Activated CD4-positive, alpha-beta memory T cell treated with anti-CD3 and anti-CD28 coated beads for 36 hours (primary cell): ENCODE data around the gene MRAP2. TPM values are rescaled to one million over a fixed set of nuclear protein-coding genes. Genes with fewer than 3 reads are reported as not detected.
"Not testable (repeated sequence)": the region's sequence is repeated elsewhere in the genome, so short reads cannot be mapped to it uniquely, and the experiment has no call there.

ENCODE experiments used
- CTCF ChIA-PET: fragments of 350-600 bp; sonication (Branson Sonifier 250); formaldehyde crosslinking; loops from one replicate; lab custom pipeline; 2021; ENCODE audit warnings: antibody characterized with exemption, inconsistent platforms; lab: Charles Lee
- POLR2A ChIA-PET: fragments of 350-600 bp; sonication (Branson Sonifier 250); formaldehyde crosslinking; loops from one replicate; lab custom pipeline; 2021; ENCODE audit warnings: antibody characterized with exemption; lab: Charles Lee
- DNase-seq: peaks from one replicate; pipeline ENCODE4 v3.0.0-alpha.2; 2020
- H3K27ac Mint-ChIP-seq: one replicate; pipeline ENCODE4 v1.8.0; 2021; ENCODE audit warnings: mixed read lengths
- H3K27me3 Mint-ChIP-seq: one replicate; pipeline ENCODE4 v1.8.0; 2021; ENCODE audit warnings: mixed read lengths
- H3K36me3 Mint-ChIP-seq: one replicate; pipeline ENCODE4 v1.8.0; 2021; ENCODE audit warnings: mixed read lengths
- H3K4me1 Mint-ChIP-seq: one replicate; pipeline ENCODE4 v1.8.0; 2021; ENCODE audit warnings: low read depth, mixed read lengths
- H3K4me3 Mint-ChIP-seq: one replicate; pipeline ENCODE4 v1.8.0; 2021; ENCODE audit warnings: mild to moderate bottlenecking, mixed read lengths
- H3K9me3 Mint-ChIP-seq: one replicate; pipeline ENCODE4 v1.8.0; 2021; ENCODE audit warnings: mixed read lengths
- intact Hi-C: fragments of 100-400 bp; cut with micrococcal nuclease; formaldehyde crosslinking; loops from one replicate; pipeline ENCODE4 v1.15.1; 2023
- total RNA-seq, 2 experiments: library from RNA; stranded (reverse); gene quantifications; one replicate each; pipeline ENCODE4 v1.2.3, GENCODE V29; 2021

The MRAP2 gene
- total RNA-seq, 2 experiments from 2014 or later, result not detected

DNA sequence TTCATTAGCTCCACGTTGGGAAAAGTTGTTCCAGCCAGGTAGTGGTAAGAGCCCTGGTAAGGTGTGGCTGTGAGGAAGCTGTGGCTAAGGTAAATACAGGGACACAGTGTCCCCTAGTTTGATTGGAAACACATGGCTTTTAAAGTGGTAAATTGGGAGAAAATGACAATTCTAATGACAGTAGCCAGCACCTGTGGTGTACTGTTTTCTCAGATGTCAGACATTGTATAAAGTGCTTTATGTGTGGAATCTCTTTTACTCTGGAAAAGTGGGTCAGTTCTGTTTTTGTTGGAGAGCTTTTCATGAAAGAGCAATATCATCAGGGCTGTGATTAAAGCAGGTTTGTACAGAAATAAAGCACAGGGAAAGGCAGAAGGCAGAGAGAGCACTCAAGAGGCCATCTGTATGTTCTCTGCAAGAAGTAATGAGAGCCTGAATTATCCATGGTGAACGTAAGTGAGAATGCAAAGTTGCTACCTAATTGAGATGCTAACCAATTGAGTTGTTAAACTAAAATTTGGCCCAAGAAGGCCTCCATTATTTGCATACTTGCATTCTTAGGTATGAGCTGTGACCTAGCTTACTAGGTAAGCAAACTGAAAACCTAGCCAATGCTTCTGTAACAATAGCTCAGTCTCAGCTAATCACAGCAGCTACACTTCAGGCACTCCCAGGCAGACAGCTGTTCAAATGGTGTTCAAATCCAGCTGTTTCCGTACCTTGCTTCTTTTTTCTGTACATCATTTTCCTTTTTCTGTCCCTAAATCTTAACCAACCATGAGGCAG, 28.2 kb downstream of the MRAP2 start:
- Mint-ChIP-seq H3K4me1 (no peaks in the 10 kb centered on the region), H3K27me3 (no peaks in the 10 kb centered on the region), H3K9me3 (no peaks in the 10 kb centered on the region), H3K27ac (no peak overlapping the region), H3K4me3 (no peak overlapping the region), H3K36me3 (no peaks in the 10 kb centered on the region)
- intact Hi-C loops, result no loop called here
- ChIA-PET POLR2A (no interaction called here), CTCF (no interaction called here)
- DNase-seq, result no peak

- intact Hi-C loops, result no loop called here
- Mint-ChIP-seq H3K27ac (no peak overlapping the region), H3K36me3 (no peaks in the 10 kb centered on the region), H3K4me1 (no peaks in the 10 kb centered on the region), H3K4me3 (no peak overlapping the region), H3K9me3 (no peaks in the 10 kb centered on the region), H3K27me3 (no peaks in the 10 kb centered on the region)
- ChIA-PET POLR2A (no interaction called here), CTCF (no interaction called here)
- no peak for DNase-seq
These were observed 29.1 kb downstream of the MRAP2 start for GRCh38 chr6:84062519-84063154.

- CTCF ChIA-PET, result no interaction called here
- intact Hi-C loops, result no loop called here
- no peaks in the 10 kb centered on the region for H3K9me3 Mint-ChIP-seq
- POLR2A ChIA-PET, result no interaction called here
- H3K36me3 Mint-ChIP-seq, result no peaks in the 10 kb centered on the region
- H3K4me1 Mint-ChIP-seq, result no peaks in the 10 kb centered on the region
- H3K27ac Mint-ChIP-seq, result no peak overlapping the region
- H3K4me3 Mint-ChIP-seq, result no peak overlapping the region
- H3K27me3 Mint-ChIP-seq, result peaks cover 2% of the 10 kb centered on the region
- no peak for DNase-seq
These were observed 32.2 kb downstream of the MRAP2 start for GRCh38 chr6:84065693-84066290.

GRCh38 chr6:84066536-84066935, 33.0 kb downstream of the MRAP2 start:
- DNase-seq, result no peak
- Mint-ChIP-seq H3K9me3 (no peaks in the 10 kb centered on the region), H3K27ac (no peak overlapping the region), H3K4me1 (no peaks in the 10 kb centered on the region), H3K4me3 (no peak overlapping the region), H3K27me3 (peaks cover 2% of the 10 kb centered on the region), H3K36me3 (no peaks in the 10 kb centered on the region)
- intact Hi-C loops, result no loop called here
- POLR2A ChIA-PET, result no interaction called here
- CTCF ChIA-PET, result no interaction called here

DNA sequence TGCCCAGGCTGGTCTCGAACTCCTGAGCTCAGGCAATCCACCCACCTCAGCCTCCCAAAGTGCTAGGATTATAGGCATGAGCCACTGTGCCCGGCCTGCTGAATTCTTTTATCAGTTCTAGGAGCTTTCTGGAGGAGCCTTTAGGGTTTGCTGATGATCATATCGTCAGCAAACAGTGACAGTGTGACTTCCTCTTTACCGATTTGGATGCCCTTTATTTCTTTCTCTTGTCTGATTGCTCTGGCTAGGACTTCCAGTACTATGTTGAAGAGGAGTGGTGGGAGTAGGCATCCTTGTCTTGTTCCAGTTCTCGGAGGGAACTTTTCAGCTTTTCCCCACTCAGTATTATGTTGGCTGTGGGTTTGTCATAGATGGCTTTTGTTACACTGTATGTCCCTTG, 35.3 kb downstream of the MRAP2 start:
- H3K27me3 Mint-ChIP-seq, CTCF ChIA-PET, H3K27ac Mint-ChIP-seq, H3K36me3 Mint-ChIP-seq, H3K9me3 Mint-ChIP-seq, DNase-seq, intact Hi-C loops, POLR2A ChIA-PET, H3K4me3 Mint-ChIP-seq, H3K4me1 Mint-ChIP-seq: not testable (repeated sequence)

DNA sequence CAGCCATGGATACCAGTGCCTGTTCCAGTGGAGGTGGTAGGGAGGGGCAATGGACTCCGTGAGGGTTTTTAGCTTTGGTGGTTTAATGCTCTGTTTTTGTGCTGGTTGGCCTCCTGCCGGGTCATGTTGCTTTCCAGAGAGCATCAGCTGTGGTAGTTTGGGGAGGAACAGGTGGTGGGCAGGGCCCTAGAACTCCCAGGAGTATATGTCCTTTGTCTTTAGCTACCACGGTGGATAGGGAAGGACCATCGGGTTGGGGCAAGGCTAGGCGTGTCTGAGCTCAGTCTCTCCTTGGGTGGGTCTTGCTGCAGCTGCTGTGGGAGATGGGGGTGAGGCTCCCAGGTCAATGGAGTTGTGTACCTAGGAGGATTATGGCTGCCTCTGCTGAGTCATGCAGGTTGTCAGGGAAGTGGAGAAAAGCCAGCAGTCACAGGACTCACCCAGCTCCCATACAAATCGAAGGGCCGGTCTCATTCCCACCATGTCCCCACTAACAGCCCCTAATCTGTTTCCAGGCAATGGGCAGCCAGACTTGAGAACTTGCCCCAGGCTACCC, 38.9 kb downstream of the MRAP2 start:
- H3K4me1 Mint-ChIP-seq, result no peaks in the 10 kb centered on the region
- no peak overlapping the region for H3K4me3 Mint-ChIP-seq
- CTCF ChIA-PET, result no interaction called here
- H3K9me3 Mint-ChIP-seq, result no peaks in the 10 kb centered on the region
- H3K27me3 Mint-ChIP-seq, result peaks cover 4% of the 10 kb centered on the region
- no peak overlapping the region for H3K27ac Mint-ChIP-seq
- no peaks in the 10 kb centered on the region for H3K36me3 Mint-ChIP-seq
- POLR2A ChIA-PET, result no interaction called here
- no peak for DNase-seq
- intact Hi-C loops, result no loop called here

GRCh38 chr6:84074988-84075781, 41.6 kb downstream of the MRAP2 start:
- intact Hi-C loops, result no loop called here
- Mint-ChIP-seq H3K36me3 (no peaks in the 10 kb centered on the region), H3K4me1 (no peaks in the 10 kb centered on the region), H3K4me3 (no peak overlapping the region), H3K27ac (no peak overlapping the region), H3K27me3 (peaks cover 3% of the 10 kb centered on the region), H3K9me3 (no peaks in the 10 kb centered on the region)
- ChIA-PET POLR2A (no interaction called here), CTCF (no interaction called here)
- no peak for DNase-seq

DNA sequence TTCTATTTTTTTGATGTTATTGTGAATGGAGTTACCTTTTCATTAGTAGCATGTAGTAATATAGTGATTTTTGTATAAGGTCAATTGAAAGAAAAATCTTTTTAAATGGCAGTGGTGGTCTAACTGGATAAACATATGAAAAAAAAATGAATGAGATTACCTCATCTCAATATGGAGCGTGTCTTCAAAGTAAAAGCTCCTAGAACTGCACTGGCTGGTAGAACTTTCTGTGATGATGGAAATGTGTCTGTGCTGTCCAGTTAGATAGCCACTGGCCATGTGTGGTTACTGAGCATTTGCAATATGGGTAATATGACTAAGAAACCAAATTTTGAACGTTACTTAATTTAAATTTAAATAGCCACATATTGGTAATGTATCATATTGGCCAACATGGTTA, 44.1 kb downstream of the MRAP2 start:
- ChIA-PET POLR2A (no interaction called here), CTCF (interaction anchor here (0.7 kb wide), 1 partner anchor 991 kb away, joined by 4 read pairs; no protein-coding TSS in a partner anchor)
- H3K4me3 Mint-ChIP-seq, result no peak overlapping the region
- H3K27me3 Mint-ChIP-seq, result peaks cover 3% of the 10 kb centered on the region
- DNase-seq, result no peak
- intact Hi-C loops, result no loop called here
- no peaks in the 10 kb centered on the region for H3K36me3 Mint-ChIP-seq
- no peak overlapping the region for H3K27ac Mint-ChIP-seq
- no peaks in the 10 kb centered on the region for H3K4me1 Mint-ChIP-seq
- H3K9me3 Mint-ChIP-seq, result no peaks in the 10 kb centered on the region

GRCh38 chr6:84078335-84078734, 44.8 kb downstream of the MRAP2 start:
- intact Hi-C loops, result no loop called here
- DNase-seq, result no peak
- H3K27me3 Mint-ChIP-seq, result peaks cover 3% of the 10 kb centered on the region
- CTCF ChIA-PET, result no interaction called here
- H3K4me1 Mint-ChIP-seq, result no peaks in the 10 kb centered on the region
- H3K27ac Mint-ChIP-seq, result no peak overlapping the region
- H3K4me3 Mint-ChIP-seq, result no peak overlapping the region
- H3K9me3 Mint-ChIP-seq, result no peaks in the 10 kb centered on the region
- H3K36me3 Mint-ChIP-seq, result no peaks in the 10 kb centered on the region
- POLR2A ChIA-PET, result no interaction called here

- H3K36me3 Mint-ChIP-seq, result no peaks in the 10 kb centered on the region
- intact Hi-C loops, result no loop called here
- ChIA-PET POLR2A (no interaction called here), CTCF (no interaction called here)
- H3K27me3 Mint-ChIP-seq, result peaks cover 2% of the 10 kb centered on the region
- H3K9me3 Mint-ChIP-seq, result no peaks in the 10 kb centered on the region
- DNase-seq, result no peak
- H3K4me3 Mint-ChIP-seq, result no peak overlapping the region
- no peak overlapping the region for H3K27ac Mint-ChIP-seq
- no peaks in the 10 kb centered on the region for H3K4me1 Mint-ChIP-seq
These were observed 47.6 kb downstream of the MRAP2 start for GRCh38 chr6:84081222-84081621.

DNA sequence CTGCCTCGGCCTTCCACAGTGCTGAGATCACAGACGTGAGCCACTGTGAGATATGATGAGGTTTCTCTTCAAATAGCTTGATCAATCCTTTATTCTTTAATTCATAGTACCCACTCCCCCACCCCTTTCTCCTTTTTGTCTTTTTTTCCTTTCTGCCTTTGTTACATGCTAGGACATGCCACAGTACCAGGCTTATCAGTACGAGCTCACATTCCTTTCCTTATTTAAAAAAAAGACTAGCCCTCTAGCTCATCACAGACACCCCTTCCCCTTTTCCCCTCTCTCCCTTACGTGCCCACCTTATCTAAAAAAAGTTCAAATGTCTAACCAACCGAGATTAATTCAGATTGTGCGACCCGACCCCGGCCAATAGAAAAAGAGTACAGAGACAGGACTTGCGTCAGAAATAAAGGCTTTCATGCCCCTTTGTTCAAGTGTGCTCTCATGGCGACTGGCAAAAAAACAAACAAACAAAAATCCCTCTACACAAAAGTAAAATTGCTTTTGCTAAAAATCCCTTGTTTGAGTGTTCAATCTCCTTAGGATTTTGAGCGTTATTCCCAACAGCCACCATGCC, 49.2 kb downstream of the MRAP2 start:
- DNase-seq, result no peak
- Mint-ChIP-seq H3K4me1 (no peaks in the 10 kb centered on the region), H3K4me3 (no peak overlapping the region), H3K36me3 (no peaks in the 10 kb centered on the region), H3K9me3 (no peaks in the 10 kb centered on the region), H3K27me3 (peaks cover 2% of the 10 kb centered on the region), H3K27ac (no peak overlapping the region)
- ChIA-PET CTCF (no interaction called here), POLR2A (no interaction called here)
- intact Hi-C loops, result no loop called here

DNA sequence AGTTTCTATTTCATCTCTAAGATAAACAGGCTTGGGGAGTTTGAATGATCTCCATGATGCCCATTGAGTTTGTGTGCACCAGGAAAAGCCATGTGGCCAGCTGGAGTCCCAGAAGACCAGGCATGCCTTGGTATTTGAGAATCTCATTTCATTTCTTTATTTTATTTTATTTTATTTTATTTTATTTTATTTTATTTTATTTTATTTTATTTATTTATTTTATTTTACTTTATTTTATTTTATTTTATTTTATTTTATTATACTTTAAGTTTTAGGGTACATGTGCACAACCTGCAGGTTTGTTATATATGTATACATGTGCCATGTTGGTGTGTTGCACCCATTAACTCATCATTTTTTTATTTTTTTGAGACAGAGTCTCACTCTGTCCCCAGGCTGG, 51.1 kb downstream of the MRAP2 start:
- CTCF ChIA-PET, result interaction anchor here (0.7 kb wide), 1 partner anchor 11 kb away, joined by 3 read pairs; no protein-coding TSS in a partner anchor
- H3K36me3 Mint-ChIP-seq, H3K27me3 Mint-ChIP-seq, intact Hi-C loops, H3K27ac Mint-ChIP-seq, H3K9me3 Mint-ChIP-seq, H3K4me1 Mint-ChIP-seq, DNase-seq, H3K4me3 Mint-ChIP-seq, POLR2A ChIA-PET: not testable (repeated sequence)
